GM12878 (cell line): ENCODE results near the gene LRIG2.

Experiments
- BHLHE40 ChIP-seq, 2 experiments: fragments of 450-650 bp in 1 of 2; IDR thresholded peaks; 2 replicates each; pipeline ENCODE4 v1.6.1; 2011 to 2017; ENCODE audit warnings: low read depth in 2 of 2, borderline replicate concordance in 1 of 2, improper control_type of control experiment in 1 of 2, low read length in 1 of 2, mild to moderate bottlenecking in 1 of 2
- CEBPB ChIP-seq, 2 experiments: fragments of 150-350 bp in 1 of 2; IDR thresholded peaks; 2 replicates each; pipeline ENCODE4 v1.6.1; 2012 to 2014; ENCODE audit warnings: low read depth in 2 of 2, low read length in 2 of 2, borderline replicate concordance in 1 of 2, inconsistent platforms in 1 of 2
- HDGF ChIP-seq: fragments of 450-650 bp; IDR thresholded peaks from 2 replicates; pipeline ENCODE4 v1.6.1; 2016; ENCODE audit warnings: antibody characterized with exemption
- NFIC ChIP-seq: IDR thresholded peaks from 2 replicates; pipeline ENCODE4 v1.6.1; 2012; ENCODE audit warnings: low read depth, mild to moderate bottlenecking, inconsistent platforms, low read length, moderate library complexity
- RAD21 ChIP-seq: IDR thresholded peaks from 2 replicates; pipeline ENCODE4 v1.6.1; 2011; ENCODE audit warnings: mild to moderate bottlenecking, low read depth, low read length, moderate library complexity; ENCODE audit not compliant: insufficient read depth
- RCOR1 ChIP-seq: conservative IDR thresholded peaks from 2 replicates; pipeline ENCODE4 v1.6.1; 2012; ENCODE audit warnings: low read depth, low read length, improper control_type of control experiment
- SREBF2 ChIP-seq: IDR thresholded peaks from 2 replicates; pipeline ENCODE4 v1.6.1; 2012; ENCODE audit warnings: mild to moderate bottlenecking, low read length
- YY1 ChIP-seq: IDR thresholded peaks from 2 replicates; pipeline ENCODE4 v1.6.1; 2011; ENCODE audit warnings: low read depth, mild to moderate bottlenecking, low read length
- ZNF274 ChIP-seq: IDR thresholded peaks from one replicate; pipeline ENCODE4 v1.8.0; 2011; ENCODE audit not compliant: insufficient read length, insufficient read depth
- TF ChIP-seq, protein P1 (sequence below): IDR thresholded peaks from 2 replicates; pipeline ENCODE4 v1.6.1; 2012; ENCODE audit warnings: mild to moderate bottlenecking, low read depth, low read length
- TF ChIP-seq, protein P2 (sequence below): IDR thresholded peaks from 2 replicates; pipeline ENCODE4 v1.6.1; 2012; ENCODE audit warnings: low read depth, low read length, improper control_type of control experiment
- TF ChIP-seq, protein P3 (sequence below): fragments of 450-650 bp; IDR thresholded peaks from 2 replicates; pipeline ENCODE4 v1.6.1; 2017; ENCODE audit warnings: mild to moderate bottlenecking, moderate library complexity
- TF ChIP-seq, protein P4 (sequence below), 3 experiments: IDR thresholded peaks in 2 of 3; conservative IDR thresholded peaks in 1 of 3; 2 replicates each; pipeline ENCODE4 v1.5.1; 2011; ENCODE audit warnings: low read depth in 3 of 3, low read length in 3 of 3, mild to moderate bottlenecking in 3 of 3, control low read depth in 2 of 3, moderate library complexity in 2 of 3, inconsistent platforms in 1 of 3, mixed read lengths in 1 of 3; ENCODE audit not compliant: control insufficient read depth in 2 of 3, insufficient read depth in 1 of 3; ENCODE audit errors: extremely low read depth in 1 of 3
- TF ChIP-seq, protein P5 (sequence below): IDR thresholded peaks from 2 replicates; pipeline ENCODE4 v1.6.1; 2012; ENCODE audit warnings: low read depth, low read length, improper control_type of control experiment

DNA sequence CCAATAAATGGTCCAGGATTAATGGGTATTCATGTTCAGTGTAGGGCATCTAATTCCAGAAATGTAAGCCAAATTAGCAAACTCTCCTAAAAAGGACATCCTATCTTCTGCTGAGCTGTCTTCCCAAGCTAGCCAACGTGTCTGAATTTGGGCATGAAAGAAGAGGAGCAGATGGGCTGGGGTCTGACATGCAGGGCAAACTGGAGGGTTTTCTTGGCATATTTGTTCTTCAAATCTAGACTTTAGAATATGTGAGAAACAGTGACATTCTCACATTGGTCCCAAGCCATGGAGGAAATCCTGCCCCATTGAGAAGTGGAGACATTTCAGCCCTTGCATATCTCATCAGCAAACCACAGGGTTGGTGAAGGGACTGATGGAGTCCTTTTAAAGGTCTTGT is 67.2 kb downstream of the LRIG2 start:
- TF ChIP-seq, protein P1, sequence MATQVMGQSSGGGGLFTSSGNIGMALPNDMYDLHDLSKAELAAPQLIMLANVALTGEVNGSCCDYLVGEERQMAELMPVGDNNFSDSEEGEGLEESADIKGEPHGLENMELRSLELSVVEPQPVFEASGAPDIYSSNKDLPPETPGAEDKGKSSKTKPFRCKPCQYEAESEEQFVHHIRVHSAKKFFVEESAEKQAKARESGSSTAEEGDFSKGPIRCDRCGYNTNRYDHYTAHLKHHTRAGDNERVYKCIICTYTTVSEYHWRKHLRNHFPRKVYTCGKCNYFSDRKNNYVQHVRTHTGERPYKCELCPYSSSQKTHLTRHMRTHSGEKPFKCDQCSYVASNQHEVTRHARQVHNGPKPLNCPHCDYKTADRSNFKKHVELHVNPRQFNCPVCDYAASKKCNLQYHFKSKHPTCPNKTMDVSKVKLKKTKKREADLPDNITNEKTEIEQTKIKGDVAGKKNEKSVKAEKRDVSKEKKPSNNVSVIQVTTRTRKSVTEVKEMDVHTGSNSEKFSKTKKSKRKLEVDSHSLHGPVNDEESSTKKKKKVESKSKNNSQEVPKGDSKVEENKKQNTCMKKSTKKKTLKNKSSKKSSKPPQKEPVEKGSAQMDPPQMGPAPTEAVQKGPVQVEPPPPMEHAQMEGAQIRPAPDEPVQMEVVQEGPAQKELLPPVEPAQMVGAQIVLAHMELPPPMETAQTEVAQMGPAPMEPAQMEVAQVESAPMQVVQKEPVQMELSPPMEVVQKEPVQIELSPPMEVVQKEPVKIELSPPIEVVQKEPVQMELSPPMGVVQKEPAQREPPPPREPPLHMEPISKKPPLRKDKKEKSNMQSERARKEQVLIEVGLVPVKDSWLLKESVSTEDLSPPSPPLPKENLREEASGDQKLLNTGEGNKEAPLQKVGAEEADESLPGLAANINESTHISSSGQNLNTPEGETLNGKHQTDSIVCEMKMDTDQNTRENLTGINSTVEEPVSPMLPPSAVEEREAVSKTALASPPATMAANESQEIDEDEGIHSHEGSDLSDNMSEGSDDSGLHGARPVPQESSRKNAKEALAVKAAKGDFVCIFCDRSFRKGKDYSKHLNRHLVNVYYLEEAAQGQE = no peak
- TF ChIP-seq YY1 (no peak), CEBPB (IDR thresholded peaks at IDR 0.05; ENCODE audit: borderline replicate concordance in 1 of 2, low read depth in 2 of 2, low read length in 2 of 2) (no peak), ZNF274 (no peak), SREBF2 (no peak), BHLHE40 (IDR thresholded peaks at IDR 0.05; ENCODE audit: borderline replicate concordance in 1 of 2, low read depth in 2 of 2, low read length in 1 of 2) (no peak), NFIC (no peak), RCOR1 (no peak), RAD21 (no peak), HDGF (no peak)
- TF ChIP-seq, protein P2, sequence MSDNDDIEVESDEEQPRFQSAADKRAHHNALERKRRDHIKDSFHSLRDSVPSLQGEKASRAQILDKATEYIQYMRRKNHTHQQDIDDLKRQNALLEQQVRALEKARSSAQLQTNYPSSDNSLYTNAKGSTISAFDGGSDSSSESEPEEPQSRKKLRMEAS = no peak
- TF ChIP-seq, protein P3, sequence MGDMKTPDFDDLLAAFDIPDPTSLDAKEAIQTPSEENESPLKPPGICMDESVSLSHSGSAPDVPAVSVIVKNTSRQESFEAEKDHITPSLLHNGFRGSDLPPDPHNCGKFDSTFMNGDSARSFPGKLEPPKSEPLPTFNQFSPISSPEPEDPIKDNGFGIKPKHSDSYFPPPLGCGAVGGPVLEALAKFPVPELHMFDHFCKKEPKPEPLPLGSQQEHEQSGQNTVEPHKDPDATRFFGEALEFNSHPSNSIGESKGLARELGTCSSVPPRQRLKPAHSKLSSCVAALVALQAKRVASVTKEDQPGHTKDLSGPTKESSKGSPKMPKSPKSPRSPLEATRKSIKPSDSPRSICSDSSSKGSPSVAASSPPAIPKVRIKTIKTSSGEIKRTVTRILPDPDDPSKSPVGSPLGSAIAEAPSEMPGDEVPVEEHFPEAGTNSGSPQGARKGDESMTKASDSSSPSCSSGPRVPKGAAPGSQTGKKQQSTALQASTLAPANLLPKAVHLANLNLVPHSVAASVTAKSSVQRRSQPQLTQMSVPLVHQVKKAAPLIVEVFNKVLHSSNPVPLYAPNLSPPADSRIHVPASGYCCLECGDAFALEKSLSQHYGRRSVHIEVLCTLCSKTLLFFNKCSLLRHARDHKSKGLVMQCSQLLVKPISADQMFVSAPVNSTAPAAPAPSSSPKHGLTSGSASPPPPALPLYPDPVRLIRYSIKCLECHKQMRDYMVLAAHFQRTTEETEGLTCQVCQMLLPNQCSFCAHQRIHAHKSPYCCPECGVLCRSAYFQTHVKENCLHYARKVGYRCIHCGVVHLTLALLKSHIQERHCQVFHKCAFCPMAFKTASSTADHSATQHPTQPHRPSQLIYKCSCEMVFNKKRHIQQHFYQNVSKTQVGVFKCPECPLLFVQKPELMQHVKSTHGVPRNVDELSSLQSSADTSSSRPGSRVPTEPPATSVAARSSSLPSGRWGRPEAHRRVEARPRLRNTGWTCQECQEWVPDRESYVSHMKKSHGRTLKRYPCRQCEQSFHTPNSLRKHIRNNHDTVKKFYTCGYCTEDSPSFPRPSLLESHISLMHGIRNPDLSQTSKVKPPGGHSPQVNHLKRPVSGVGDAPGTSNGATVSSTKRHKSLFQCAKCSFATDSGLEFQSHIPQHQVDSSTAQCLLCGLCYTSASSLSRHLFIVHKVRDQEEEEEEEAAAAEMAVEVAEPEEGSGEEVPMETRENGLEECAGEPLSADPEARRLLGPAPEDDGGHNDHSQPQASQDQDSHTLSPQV = no peak
- TF ChIP-seq, protein P4, sequence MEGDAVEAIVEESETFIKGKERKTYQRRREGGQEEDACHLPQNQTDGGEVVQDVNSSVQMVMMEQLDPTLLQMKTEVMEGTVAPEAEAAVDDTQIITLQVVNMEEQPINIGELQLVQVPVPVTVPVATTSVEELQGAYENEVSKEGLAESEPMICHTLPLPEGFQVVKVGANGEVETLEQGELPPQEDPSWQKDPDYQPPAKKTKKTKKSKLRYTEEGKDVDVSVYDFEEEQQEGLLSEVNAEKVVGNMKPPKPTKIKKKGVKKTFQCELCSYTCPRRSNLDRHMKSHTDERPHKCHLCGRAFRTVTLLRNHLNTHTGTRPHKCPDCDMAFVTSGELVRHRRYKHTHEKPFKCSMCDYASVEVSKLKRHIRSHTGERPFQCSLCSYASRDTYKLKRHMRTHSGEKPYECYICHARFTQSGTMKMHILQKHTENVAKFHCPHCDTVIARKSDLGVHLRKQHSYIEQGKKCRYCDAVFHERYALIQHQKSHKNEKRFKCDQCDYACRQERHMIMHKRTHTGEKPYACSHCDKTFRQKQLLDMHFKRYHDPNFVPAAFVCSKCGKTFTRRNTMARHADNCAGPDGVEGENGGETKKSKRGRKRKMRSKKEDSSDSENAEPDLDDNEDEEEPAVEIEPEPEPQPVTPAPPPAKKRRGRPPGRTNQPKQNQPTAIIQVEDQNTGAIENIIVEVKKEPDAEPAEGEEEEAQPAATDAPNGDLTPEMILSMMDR (IDR thresholded peaks at IDR 0.05 in 2 of 3, conservative IDR thresholded peaks at IDR 0.05 in 1 of 3; ENCODE audit: control insufficient read depth in 2 of 3, extremely low read depth in 1 of 3, insufficient read depth in 1 of 3, low read depth in 3 of 3, low read length in 3 of 3) = no peak
- TF ChIP-seq, protein P5, sequence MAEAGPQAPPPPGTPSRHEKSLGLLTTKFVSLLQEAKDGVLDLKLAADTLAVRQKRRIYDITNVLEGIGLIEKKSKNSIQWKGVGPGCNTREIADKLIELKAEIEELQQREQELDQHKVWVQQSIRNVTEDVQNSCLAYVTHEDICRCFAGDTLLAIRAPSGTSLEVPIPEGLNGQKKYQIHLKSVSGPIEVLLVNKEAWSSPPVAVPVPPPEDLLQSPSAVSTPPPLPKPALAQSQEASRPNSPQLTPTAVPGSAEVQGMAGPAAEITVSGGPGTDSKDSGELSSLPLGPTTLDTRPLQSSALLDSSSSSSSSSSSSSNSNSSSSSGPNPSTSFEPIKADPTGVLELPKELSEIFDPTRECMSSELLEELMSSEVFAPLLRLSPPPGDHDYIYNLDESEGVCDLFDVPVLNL = no peak
